DMS153 treated with DMSO at 0.1 percent for 48 hours (cell line): ENCODE data around the gene PNPLA1.

Experiments used
- DNase-seq: peaks from one replicate; lab custom pipeline; 2025; ENCODE audit not compliant: unreplicated experiment; lab: John Stamatoyannopoulos, UW

Gene PNPLA1

DNA sequence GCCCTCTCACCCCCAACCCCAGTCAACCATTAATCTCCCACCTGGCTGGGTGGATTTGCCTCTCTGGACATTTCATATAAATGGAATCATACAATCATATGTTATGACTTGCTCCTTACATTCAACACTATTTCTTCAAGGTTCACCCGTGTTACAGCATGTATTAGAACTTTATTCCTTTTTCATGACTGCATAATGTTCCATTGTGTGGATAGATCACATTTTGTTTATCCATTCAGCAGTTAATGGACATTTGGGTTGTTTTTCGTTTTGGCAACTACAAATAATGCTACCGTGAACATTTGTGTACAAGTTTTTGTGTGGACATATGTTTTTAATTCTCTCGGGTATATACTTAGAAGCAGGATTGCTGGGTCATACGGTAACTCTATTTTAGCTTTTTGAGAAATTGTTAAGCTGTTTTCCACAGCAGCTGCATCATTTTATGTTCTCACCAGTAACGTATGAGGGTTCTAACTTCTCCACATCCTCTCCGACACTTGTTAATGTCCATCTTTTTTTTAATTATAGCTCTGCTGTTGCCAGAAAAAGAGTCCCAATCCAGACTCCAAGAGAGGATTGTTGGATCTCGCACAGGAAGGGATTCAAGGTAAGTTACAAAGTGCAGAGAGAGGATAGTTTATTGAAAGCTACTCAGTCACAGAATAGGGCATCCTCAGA lies 82.8 kb downstream of the PNPLA1 start:
- DNase-seq = no peak

DNA sequence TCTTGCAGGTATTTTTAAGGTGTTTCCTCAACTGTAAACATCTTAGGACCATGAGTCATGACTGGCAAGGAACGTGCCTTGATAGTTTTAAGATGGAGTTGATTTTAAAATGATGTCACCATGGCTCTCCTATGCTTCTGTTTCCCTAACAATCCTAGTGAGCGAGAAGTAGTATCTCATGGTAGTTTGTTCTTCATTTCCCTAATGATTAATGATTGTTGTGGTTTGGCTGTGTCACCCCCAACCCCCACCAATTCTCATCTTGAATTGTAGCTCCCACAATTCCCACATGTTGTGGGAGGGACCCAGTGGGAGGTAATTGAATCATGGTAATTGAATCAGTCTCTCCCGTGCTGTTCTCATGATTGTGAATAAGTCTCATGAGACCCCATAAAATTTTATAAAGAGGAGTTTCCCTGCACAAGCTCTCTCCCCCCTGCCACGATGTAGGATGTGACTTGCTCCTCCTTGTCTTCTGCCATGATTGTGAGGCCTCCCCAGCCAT lies 83.6 kb downstream of the PNPLA1 start:
- DNase-seq = no peak

DNA sequence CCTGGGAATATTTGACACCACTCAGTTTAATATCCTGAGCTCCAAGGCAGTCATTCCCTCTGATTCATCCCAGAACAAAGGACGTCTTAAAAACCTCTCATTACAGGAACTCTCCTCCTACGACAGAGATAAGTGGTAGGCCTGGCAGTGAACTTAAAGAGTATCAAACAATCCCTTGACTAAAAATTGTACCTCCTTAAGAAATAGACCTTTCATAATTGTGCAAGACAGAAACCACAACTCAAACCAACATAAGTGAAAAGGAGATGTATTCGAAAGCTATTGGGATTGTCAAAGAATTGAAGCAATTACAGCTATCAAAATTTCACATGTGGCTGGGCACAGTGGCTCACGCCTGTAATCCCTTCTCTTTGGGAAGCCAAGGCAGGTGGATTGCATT lies 86.0 kb downstream of the PNPLA1 start:
- DNase-seq = no peak

DNA sequence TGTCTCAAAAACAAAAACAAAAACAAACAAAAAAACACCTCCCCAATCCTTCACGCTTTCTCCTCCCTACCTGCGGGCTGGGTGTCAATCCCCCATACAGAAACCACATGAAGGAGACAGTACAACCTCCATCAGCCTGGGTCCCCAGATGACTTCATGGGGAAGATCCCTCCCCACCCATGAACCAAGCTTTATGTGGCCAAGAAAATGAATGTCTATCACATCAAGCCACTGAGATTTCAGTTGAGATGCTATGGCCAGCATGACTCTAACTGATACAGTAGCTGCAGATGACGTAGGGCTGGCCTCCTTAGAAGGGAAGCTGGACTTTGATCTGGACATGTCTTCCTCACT lies 88.0 kb downstream of the PNPLA1 start:
- DNase-seq = no peak
